ENCODE results near the gene CLBA1.
A peak's percentile ranks its signal among the peaks of the same experiment; 100 is the strongest.

Gene CLBA1

GRCh38 chr14:105010891-105011291 lies 25.3 kb downstream of the CLBA1 start:
- no peaks in the 10 kb centered on the region for H3F3A ChIP-seq (ENCODE audit: low read depth)
- H3K79me2 ChIP-seq (ENCODE audit: insufficient read depth, low read length): peaks cover 89% of the 10 kb centered on the region
- H4K20me1 ChIP-seq (ENCODE audit: insufficient read depth, low read length, poor library complexity, severe bottlenecking): peaks cover 85% of the 10 kb centered on the region
- no peak overlapping the region for H3K9ac ChIP-seq (ENCODE audit: low read depth, low read length, poor library complexity, severe bottlenecking)
- no peak overlapping the region for H3K4me3 ChIP-seq (ENCODE audit: low read length, poor library complexity, severe bottlenecking)
- no peaks in the 10 kb centered on the region for H3K27me3 ChIP-seq (ENCODE audit: insufficient read depth, low read length, poor library complexity, severe bottlenecking)
- H2AFZ ChIP-seq (ENCODE audit: low read length): no peak overlapping the region
- no peaks in the 10 kb centered on the region for H3K9me3 ChIP-seq (ENCODE audit: insufficient read depth, low read depth, low read length)
- peaks cover 20% of the 10 kb centered on the region for H3K4me1 ChIP-seq (ENCODE audit: insufficient read depth, low read length, poor library complexity, severe bottlenecking)
- no peak for TF ChIP-seq CTCF (conservative IDR thresholded peaks at IDR 0.05; ENCODE audit: low read length)
- no peak for TF ChIP-seq EZH2phosphoT487 (IDR thresholded peaks at IDR 0.05; ENCODE audit: borderline replicate concordance)
- no peak overlapping the region for H3K4me2 ChIP-seq (ENCODE audit: low read depth, low read length, poor library complexity, severe bottlenecking)
- no peaks in the 10 kb centered on the region for H3K9me2 ChIP-seq (replicated peaks; ENCODE audit: low read depth, low read length)
- H3K36me3 ChIP-seq (ENCODE audit: insufficient read depth, low read length): peaks cover 61% of the 10 kb centered on the region

DNA sequence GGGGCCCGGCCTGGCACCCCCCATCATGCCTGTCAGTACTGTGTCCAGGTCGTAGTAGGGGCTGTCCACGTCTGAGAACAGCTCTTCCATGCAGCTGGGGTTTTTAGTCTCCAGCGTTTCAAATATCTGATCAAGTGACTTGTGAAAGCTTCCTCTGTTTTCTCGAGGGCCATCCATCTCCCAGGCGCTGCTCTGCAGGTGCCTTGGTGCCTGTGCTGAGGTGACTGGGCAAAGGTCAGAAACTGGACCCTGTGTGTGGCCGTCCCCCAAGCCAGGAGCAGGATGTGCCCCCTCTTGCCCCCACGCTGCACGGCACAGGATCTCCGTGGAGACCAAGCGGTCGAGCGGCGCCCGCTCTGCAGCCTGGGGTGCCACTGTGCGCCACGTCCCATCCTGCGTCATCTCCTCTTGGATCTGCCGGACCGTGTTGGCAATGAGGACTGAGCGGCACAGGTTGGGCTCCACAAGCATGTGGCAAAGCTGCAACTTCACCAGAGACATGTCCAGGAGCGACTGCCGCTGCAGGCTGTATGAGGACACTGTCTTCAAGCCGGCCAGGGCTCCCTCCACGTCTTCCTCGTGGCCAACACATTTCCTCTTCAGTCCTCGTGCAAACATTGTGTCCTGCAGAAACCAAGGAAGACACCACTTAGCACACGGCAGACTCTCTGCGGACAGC lies 25.9 kb downstream of the CLBA1 start:
- Histone ChIP-seq H3K36me3 (ENCODE audit: insufficient read depth, low read length) (peaks cover 58% of the 10 kb centered on the region), H4K20me1 (ENCODE audit: insufficient read depth, low read length, poor library complexity, severe bottlenecking) (peaks cover 90% of the 10 kb centered on the region), H3K79me2 (ENCODE audit: insufficient read depth, low read length) (peaks cover 95% of the 10 kb centered on the region)

GRCh38 chr14:105012171-105012985 lies 26.8 kb downstream of the CLBA1 start:
- Histone ChIP-seq H3K27me3 (ENCODE audit: insufficient read depth, low read length, poor library complexity, severe bottlenecking) (no peaks in the 10 kb centered on the region), H3K9me3 (ENCODE audit: insufficient read depth, low read depth, low read length) (no peaks in the 10 kb centered on the region), H3K79me2 (ENCODE audit: insufficient read depth, low read length) (peaks cover 96% of the 10 kb centered on the region), H3K4me3 (ENCODE audit: low read length, poor library complexity, severe bottlenecking) (no peak overlapping the region), H3K9me2 (replicated peaks; ENCODE audit: low read depth, low read length) (no peaks in the 10 kb centered on the region), H2AFZ (ENCODE audit: low read length) (no peak overlapping the region), H3F3A (ENCODE audit: low read depth) (no peaks in the 10 kb centered on the region), H3K4me1 (ENCODE audit: insufficient read depth, low read length, poor library complexity, severe bottlenecking) (peaks cover 33% of the 10 kb centered on the region), H3K4me2 (ENCODE audit: low read depth, low read length, poor library complexity, severe bottlenecking) (no peak overlapping the region), H3K36me3 (ENCODE audit: insufficient read depth, low read length) (peaks cover 55% of the 10 kb centered on the region), H3K9ac (ENCODE audit: low read depth, low read length, poor library complexity, severe bottlenecking) (no peak overlapping the region), H4K20me1 (ENCODE audit: insufficient read depth, low read length, poor library complexity, severe bottlenecking) (peaks cover 91% of the 10 kb centered on the region)
- no peak for TF ChIP-seq EZH2phosphoT487 (IDR thresholded peaks at IDR 0.05; ENCODE audit: borderline replicate concordance)
- peak; percentile 58 for TF ChIP-seq CTCF (conservative IDR thresholded peaks at IDR 0.05; ENCODE audit: low read length)

More for the DNA sequence above, 25.9 kb downstream of the CLBA1 start:
- H3K4me3 ChIP-seq (ENCODE audit: low read length, poor library complexity, severe bottlenecking): no peak overlapping the region
- H3K9me2 ChIP-seq (replicated peaks; ENCODE audit: low read depth, low read length): no peaks in the 10 kb centered on the region
- H3K9me3 ChIP-seq (ENCODE audit: insufficient read depth, low read depth, low read length): no peaks in the 10 kb centered on the region
- H3K27me3 ChIP-seq (ENCODE audit: insufficient read depth, low read length, poor library complexity, severe bottlenecking): no peaks in the 10 kb centered on the region
- no peak overlapping the region for H2AFZ ChIP-seq (ENCODE audit: low read length)
- peaks cover 26% of the 10 kb centered on the region for H3K4me1 ChIP-seq (ENCODE audit: insufficient read depth, low read length, poor library complexity, severe bottlenecking)
- H3K4me2 ChIP-seq (ENCODE audit: low read depth, low read length, poor library complexity, severe bottlenecking): no peak overlapping the region
- no peak overlapping the region for H3K9ac ChIP-seq (ENCODE audit: low read depth, low read length, poor library complexity, severe bottlenecking)
- H3F3A ChIP-seq (ENCODE audit: low read depth): no peaks in the 10 kb centered on the region
- TF ChIP-seq CTCF (conservative IDR thresholded peaks at IDR 0.05; ENCODE audit: low read length): no peak
- no peak for TF ChIP-seq EZH2phosphoT487 (IDR thresholded peaks at IDR 0.05; ENCODE audit: borderline replicate concordance)

Data from Loucy (cell line).